Activated T-cell treated with anti-CD3 and anti-CD28 coated beads for 4 hours (primary cell): Measurements from ENCODE around the gene DCUN1D3.

Experiments
- DNase-seq: peaks from one replicate; pipeline ENCODE4 v3.0.0-alpha.2; 2020

Gene DCUN1D3

GRCh38 chr16:20918486-20919239 lies 18.5 kb upstream of the DCUN1D3 start:
- DNase-seq: no peak

DNA sequence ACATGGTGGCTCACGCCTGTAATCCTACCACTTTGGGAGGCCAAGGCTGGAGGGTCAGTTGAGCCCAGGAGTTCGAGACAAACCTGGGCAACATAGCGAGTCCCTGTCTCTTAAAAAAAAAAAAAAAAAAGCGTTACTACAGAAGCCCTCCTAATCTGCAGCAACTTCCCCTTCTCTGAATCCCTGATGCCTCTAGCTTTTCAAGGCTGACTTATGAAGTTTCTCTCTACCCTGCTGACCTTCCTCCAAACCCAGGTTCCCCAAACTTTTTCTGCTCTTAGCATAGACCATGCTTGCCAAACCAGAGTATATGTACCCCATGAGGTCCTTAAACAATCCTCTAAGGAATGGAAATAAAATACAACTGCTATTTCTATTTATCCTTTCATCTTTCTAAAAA lies 16.8 kb upstream of the DCUN1D3 start:
- DNase-seq: no peak

DNA sequence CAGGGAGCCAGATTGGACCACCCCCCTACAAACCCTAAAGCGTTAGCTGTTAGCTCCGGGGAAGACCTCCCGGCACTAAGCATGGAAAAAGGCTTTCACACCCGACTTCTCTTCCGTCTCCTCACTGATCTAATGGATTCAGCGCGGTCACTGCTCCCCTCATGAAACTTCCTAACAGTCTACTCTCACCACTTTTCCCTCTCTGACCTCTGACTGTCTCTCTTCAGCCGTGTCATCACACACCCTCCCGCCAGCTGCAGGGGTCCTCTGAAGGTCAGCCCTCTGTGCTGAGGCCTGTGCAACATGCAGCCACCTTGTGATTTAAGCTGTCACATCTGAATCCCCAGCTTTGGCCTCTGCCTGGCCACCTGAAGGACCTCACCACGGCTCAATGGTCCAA lies 16.1 kb upstream of the DCUN1D3 start:
- no peak for DNase-seq

GRCh38 chr16:20911361-20911760 lies 11.2 kb upstream of the DCUN1D3 start:
- DNase-seq: no peak

DNA sequence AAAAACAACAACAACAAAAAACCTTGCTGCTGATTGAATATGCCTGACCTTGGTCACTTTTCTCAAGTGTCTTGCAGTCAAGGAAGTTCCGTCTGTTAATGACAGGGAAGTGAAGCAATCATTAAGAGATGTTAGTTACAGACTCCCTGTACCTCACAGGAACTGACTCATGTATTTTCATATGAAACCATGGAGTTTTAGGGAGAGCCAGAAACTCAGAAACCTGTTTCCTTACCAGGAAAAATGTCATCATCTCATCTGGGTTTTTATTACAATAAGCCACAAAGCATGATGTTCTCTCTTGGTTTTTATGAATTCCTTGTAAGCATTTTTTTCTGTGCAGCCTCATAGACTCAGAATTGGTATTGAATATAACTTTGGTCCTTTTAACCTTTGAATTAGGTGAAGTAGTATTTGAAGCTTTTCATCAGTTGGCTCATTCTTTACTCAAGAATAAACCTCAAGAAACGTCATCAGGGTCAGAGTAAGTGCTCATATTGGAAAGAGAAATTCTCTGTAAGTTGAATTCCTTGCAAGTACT lies 10.7 kb upstream of the DCUN1D3 start:
- DNase-seq: no peak

GRCh38 chr16:20906341-20907255 lies 6.4 kb upstream of the DCUN1D3 start:
- DNase-seq: no peak

- DNase-seq: no peak
Observed at GRCh38 chr16:20905576-20905975, 5.4 kb upstream of the DCUN1D3 start.

DNA sequence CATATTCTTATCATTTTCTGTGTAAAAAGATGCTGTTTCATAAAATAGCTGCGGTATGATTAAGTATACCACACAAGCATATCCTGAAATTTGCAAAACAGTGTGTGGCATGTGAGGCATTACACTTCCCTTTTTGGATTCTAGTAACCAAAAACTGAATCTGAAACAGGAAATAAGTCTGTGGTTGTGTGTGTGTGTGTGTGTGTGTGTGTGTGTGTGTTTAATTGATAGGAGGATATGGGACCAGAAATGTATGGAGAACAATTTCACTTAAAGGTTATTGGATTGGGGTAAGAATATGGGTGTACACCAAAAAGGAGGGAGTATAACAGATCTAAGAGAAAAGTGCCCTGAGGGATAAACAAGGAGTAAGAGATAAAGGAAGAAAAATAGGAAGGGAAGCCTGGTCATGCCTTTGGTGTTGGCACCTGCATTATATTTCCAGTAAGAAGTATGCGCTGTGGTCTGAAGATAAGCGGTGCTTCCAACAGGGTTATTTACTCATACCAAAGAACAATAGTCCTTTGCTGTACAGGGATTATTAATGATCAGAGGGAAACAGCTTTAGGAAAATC lies 4.4 kb upstream of the DCUN1D3 start:
- DNase-seq: peak; percentile 17

DNA sequence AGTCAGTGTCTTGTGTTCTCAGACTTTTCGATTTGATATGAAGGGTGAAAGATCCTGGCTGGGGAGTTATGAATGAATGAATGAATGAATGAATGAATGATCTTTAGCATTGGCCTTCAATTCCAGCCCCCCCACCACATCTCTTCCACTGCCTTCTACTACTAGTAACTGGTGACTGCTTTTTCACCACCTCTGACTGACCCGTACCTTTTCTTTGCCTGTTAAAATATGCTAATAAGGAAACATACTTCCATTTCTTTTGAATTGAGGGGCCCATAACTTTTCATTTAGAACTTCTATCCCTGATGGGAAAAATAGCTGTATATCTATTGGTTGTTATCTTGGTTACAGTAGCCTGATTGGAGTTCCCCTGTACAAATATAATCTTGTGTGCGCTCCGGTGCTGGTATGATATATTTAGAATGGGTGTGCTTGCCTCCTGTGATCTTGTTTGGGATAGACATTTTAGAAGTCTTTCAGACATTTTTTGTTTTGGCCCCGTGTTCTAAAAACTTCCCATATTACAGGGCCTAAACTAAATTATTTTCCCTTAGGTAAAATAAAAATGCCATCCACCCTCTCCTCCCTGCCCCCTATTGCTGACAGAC lies 3.8 kb upstream of the DCUN1D3 start:
- no peak for DNase-seq

GRCh38 chr16:20903116-20903898 lies 3.1 kb upstream of the DCUN1D3 start:
- no peak for DNase-seq

- no peak for DNase-seq
Observed at GRCh38 chr16:20902426-20902825, 2.3 kb upstream of the DCUN1D3 start.

DNA sequence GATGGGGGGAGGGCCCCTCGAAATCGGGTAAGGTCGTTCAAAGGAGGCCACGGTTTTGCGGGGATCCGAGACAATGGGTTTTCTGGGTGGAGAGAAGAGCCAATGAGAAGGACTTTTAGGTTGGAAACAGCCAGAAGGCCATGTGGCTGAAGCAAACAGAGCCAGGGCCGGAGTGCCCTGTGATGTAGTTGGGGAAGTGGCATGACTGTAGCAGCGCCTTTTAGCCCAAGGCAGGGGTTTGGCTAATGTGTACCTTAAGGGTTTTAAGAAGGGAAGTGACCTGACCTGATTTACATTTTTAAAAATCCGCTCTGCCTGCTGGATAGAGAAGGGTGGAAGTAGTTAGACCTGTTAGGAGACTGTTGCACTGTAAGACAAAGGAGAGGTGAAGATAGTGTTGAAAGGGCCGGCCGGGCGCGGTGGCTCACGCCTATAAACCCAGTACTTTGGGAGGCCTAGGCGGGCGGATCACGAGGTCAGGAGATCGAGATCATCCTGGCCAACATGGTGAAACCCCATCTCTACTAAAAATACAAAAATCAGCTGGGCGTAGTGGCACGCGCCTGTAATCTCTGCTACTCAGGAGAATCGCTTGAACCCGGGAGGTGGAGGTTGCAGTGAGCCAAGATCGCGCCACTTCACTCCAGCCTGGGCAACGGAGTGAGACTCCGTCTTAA lies 1.4 kb upstream of the DCUN1D3 start:
- DNase-seq: peak; percentile 11

- no peak for DNase-seq
Observed at GRCh38 chr16:20901068-20901435, 894 bp upstream of the DCUN1D3 start.

GRCh38 chr16:20899477-20900298 lies 470 bp downstream of the DCUN1D3 start:
- DNase-seq: peak; percentile 3

GRCh38 chr16:20899071-20899470 lies 1.1 kb downstream of the DCUN1D3 start:
- no peak for DNase-seq

DNA sequence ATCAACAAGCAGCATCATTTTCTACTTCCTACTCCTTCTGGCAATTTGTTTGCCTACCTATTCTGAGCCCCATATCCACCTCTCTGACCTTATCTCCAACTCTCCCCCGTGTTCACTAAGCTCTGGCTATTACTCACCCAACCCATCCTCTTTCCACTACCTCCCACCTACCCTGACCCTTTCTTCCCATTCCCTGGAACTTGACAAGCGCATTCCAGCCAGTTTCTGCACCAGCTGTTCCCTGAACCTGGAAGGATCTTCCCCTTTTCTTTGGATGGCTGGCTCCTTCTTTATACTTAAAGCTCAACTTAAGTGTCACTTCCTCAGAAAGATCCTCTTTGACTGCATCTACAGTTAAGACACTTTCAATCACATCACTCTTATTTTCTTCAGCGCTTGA lies 2.2 kb downstream of the DCUN1D3 start:
- no peak for DNase-seq

- no peak for DNase-seq
Observed at GRCh38 chr16:20897253-20897897, 2.8 kb downstream of the DCUN1D3 start.

GRCh38 chr16:20894388-20894787 lies 5.8 kb downstream of the DCUN1D3 start:
- DNase-seq: no peak

- DNase-seq: no peak
Observed at GRCh38 chr16:20889625-20890275, 10.4 kb downstream of the DCUN1D3 start.

GRCh38 chr16:20887207-20887606 lies 13.0 kb downstream of the DCUN1D3 start:
- no peak for DNase-seq
